ENCODE measurements around the gene ANAPC2. TPM values are rescaled to one million over a fixed set of nuclear protein-coding genes. Genes with fewer than 3 reads are reported as not detected.

The ANAPC2 gene
- total RNA-seq, 2 experiments from 2014 or later = 34.8 to 90.4 TPM

- Histone ChIP-seq H3K9me2 (ENCODE audit: insufficient read depth, low read length) (no peaks in the 10 kb centered on the region), H3K79me2 (ENCODE audit: insufficient read depth, low read depth, low read length) (no peaks in the 10 kb centered on the region), H3K4me2 (ENCODE audit: low read length) (no peak overlapping the region), H3K4me1 (ENCODE audit: insufficient read depth, low read length, poor library complexity, severe bottlenecking) (peaks cover 8% of the 10 kb centered on the region), H3K4me3 (ENCODE audit: low read depth, low read length, poor library complexity, severe bottlenecking) (no peak overlapping the region), H2AFZ (ENCODE audit: low read length) (no peak overlapping the region), H4K20me1 (ENCODE audit: insufficient read depth, low read length) (no peaks in the 10 kb centered on the region), H3K36me3 (ENCODE audit: insufficient read depth, low read length) (no peaks in the 10 kb centered on the region), H3K27ac (ENCODE audit: low read depth, low read length, poor library complexity, severe bottlenecking) (no peak overlapping the region), H3K9me3 (ENCODE audit: low read length) (no peaks in the 10 kb centered on the region)
- intact Hi-C loops (cut with micrococcal nuclease; ENCODE audit: unreplicated experiment) = no loop called here
- DNase-seq (ENCODE audit: low spot score) = no peak
- BruUV-seq (replicated peaks) = no TSS peak
- CTCF ChIA-PET (ENCODE audit: unreplicated experiment) = no interaction called here
- TF ChIP-seq EZH2phosphoT487 (IDR thresholded peaks at IDR 0.05; ENCODE audit: borderline replicate concordance, low read depth, low read length) (no peak), CTCF (conservative IDR thresholded peaks at IDR 0.05; ENCODE audit: low read length) (no peak)
- POLR2A ChIA-PET = no interaction called here
Observed at GRCh38 chr9:137141976-137142936, 46.1 kb downstream of the ANAPC2 start.

GRCh38 chr9:137141050-137141810 lies 47.1 kb downstream of the ANAPC2 start:
- ChIA-PET CTCF (ENCODE audit: unreplicated experiment) (no interaction called here), POLR2A (interaction anchor here (1.0 kb wide), 1 partner anchor 12 kb away, joined by 4 read pairs; no protein-coding TSS in a partner anchor)
- BruUV-seq (replicated peaks) = no TSS peak

More at GRCh38 chr9:137141050-137141810, 47.1 kb downstream of the ANAPC2 start:
- Histone ChIP-seq H3K9me3 (ENCODE audit: low read length) (no peaks in the 10 kb centered on the region), H3K9me2 (ENCODE audit: insufficient read depth, low read length) (no peaks in the 10 kb centered on the region), H2AFZ (ENCODE audit: low read length) (no peak overlapping the region), H3K4me3 (ENCODE audit: low read depth, low read length, poor library complexity, severe bottlenecking) (no peak overlapping the region), H3K27ac (ENCODE audit: low read depth, low read length, poor library complexity, severe bottlenecking) (no peak overlapping the region), H4K20me1 (ENCODE audit: insufficient read depth, low read length) (no peaks in the 10 kb centered on the region), H3K36me3 (ENCODE audit: insufficient read depth, low read length) (no peaks in the 10 kb centered on the region), H3K4me2 (ENCODE audit: low read length) (no peak overlapping the region), H3K79me2 (ENCODE audit: insufficient read depth, low read depth, low read length) (no peaks in the 10 kb centered on the region), H3K4me1 (ENCODE audit: insufficient read depth, low read length, poor library complexity, severe bottlenecking) (peaks cover 18% of the 10 kb centered on the region)
- no peak for DNase-seq (ENCODE audit: low spot score)
- intact Hi-C loops (cut with micrococcal nuclease; ENCODE audit: unreplicated experiment) = no loop called here
- TF ChIP-seq EZH2phosphoT487 (IDR thresholded peaks at IDR 0.05; ENCODE audit: borderline replicate concordance, low read depth, low read length) = no peak
- no peak for TF ChIP-seq CTCF (conservative IDR thresholded peaks at IDR 0.05; ENCODE audit: low read length)
